ENCODE results near the gene FAM234A. TPM values are rescaled to one million over a fixed set of nuclear protein-coding genes. Genes with fewer than 3 reads are reported as not detected.

The FAM234A gene
- total RNA-seq = 77.1 and 163 TPM in 2 replicates

GRCh38 chr16:234468-235305 is at the start of gene FAM234A:
TSS of gene FAM234A (plus strand) at chr16:234821. CDS start at chr16:254414, 19,593 bp downstream.

GRCh38 chr16:228852-229730 is 5.5 kb upstream of the FAM234A start, which contains the start of gene LUC7L:
TSS of gene LUC7L (minus strand) at chr16:229449. CDS start at chr16:229339, 110 bp downstream.

GRCh38 chr16:275786-276232 is 41.2 kb downstream of the FAM234A start, which contains the start of gene RGS11:
TSS of gene RGS11 (minus strand) at chr16:275944. CDS start at chr16:275911, 33 bp downstream.

GRCh38 chr16:280552-280951 is 45.9 kb downstream of the FAM234A start, which contains the start of gene ARHGDIG:
TSS of gene ARHGDIG (plus strand) at chr16:280591. CDS start at chr16:280681, 90 bp downstream.

GRCh38 chr16:283033-283805 is 48.6 kb downstream of the FAM234A start, which contains the start of gene PDIA2:
TSS of gene PDIA2 (plus strand) at chr16:283164. CDS start at chr16:283170, 6 bp downstream.

Other genes with a start within 250 kb of the FAM234A start
- gene POLR3K, start 181.2 kb upstream of the FAM234A start, total RNA-seq = 3.4 and 10.8 TPM in 2 replicates
- 18.3 and 41.2 TPM in 2 replicates for gene SNRNP25, start 181.0 kb upstream of the FAM234A start, total RNA-seq
- 25.6 and 81.1 TPM in 2 replicates for gene RHBDF1, start 162.2 kb upstream of the FAM234A start, total RNA-seq
- 198 and 363 TPM in 2 replicates for gene MPG, start 156.6 kb upstream of the FAM234A start, total RNA-seq
- 28.0 and 51.8 TPM in 2 replicates for gene NPRL3, start 96.1 kb upstream of the FAM234A start, total RNA-seq
- gene HBZ, start 82.2 kb upstream of the FAM234A start, total RNA-seq = not detected in 2 replicates
- not detected in 2 replicates for gene HBM, start 68.8 kb upstream of the FAM234A start, total RNA-seq
- not detected in 2 replicates for gene HBA2, start 61.9 kb upstream of the FAM234A start, total RNA-seq
- gene HBA1, start 58.1 kb upstream of the FAM234A start, total RNA-seq = not detected in 2 replicates
- 4.9 TPM in 1 of 2 replicates, not detected in the other for gene HBQ1, start 54.4 kb upstream of the FAM234A start, total RNA-seq
- gene LUC7L, start 5.4 kb upstream of the FAM234A start, total RNA-seq = 24.8 and 34.2 TPM in 2 replicates
- 0.33 and 5.2 TPM in 2 replicates for gene RGS11, start 41.1 kb downstream of the FAM234A start, total RNA-seq
- 0.33 and 0.89 TPM in 2 replicates for gene ARHGDIG, start 45.8 kb downstream of the FAM234A start, total RNA-seq
- 0.25 TPM in 1 of 2 replicates, not detected in the other for gene PDIA2, start 48.3 kb downstream of the FAM234A start, total RNA-seq
- gene AXIN1, start 117.9 kb downstream of the FAM234A start, total RNA-seq = 23.5 and 27.3 TPM in 2 replicates
- gene MRPL28, start 135.7 kb downstream of the FAM234A start, total RNA-seq = 173 and 194 TPM in 2 replicates
- 67.5 and 116 TPM in 2 replicates for gene PGAP6, start 147.2 kb downstream of the FAM234A start, total RNA-seq
- gene NME4, start 162.4 kb downstream of the FAM234A start, total RNA-seq = 138 and 142 TPM in 2 replicates
- gene DECR2, start 167.1 kb downstream of the FAM234A start, total RNA-seq = 23.1 and 55.1 TPM in 2 replicates
- 23.1 and 40.3 TPM in 2 replicates for gene RAB11FIP3, start 190.8 kb downstream of the FAM234A start, total RNA-seq